ENCODE results near the gene ARL1. TPM values are rescaled to one million over a fixed set of nuclear protein-coding genes. Genes with fewer than 3 reads are reported as not detected.

ARL1 gene
- total RNA-seq, 1 donor from 2014 or later, result 59.2 TPM

GRCh38 chr12:101372431-101372830 is 35.1 kb downstream of the ARL1 start:
- H3K9me3 Mint-ChIP-seq (ENCODE audit: unreplicated experiment), result no peaks in the 10 kb centered on the region
- peaks cover 4% of the 10 kb centered on the region for H3K27me3 Mint-ChIP-seq (ENCODE audit: unreplicated experiment)
- no peaks in the 10 kb centered on the region for H3K4me1 Mint-ChIP-seq (ENCODE audit: unreplicated experiment)
- no peak overlapping the region for H3K4me3 Mint-ChIP-seq (ENCODE audit: unreplicated experiment)
- DNase-seq (ENCODE audit: low spot score), result no peak
- no peak overlapping the region for H3K27ac Mint-ChIP-seq (ENCODE audit: unreplicated experiment)
- H3K36me3 Mint-ChIP-seq (ENCODE audit: low read depth, unreplicated experiment), result peaks cover 25% of the 10 kb centered on the region
- TF ChIP-seq CTCF (IDR thresholded peaks at IDR 0.05; ENCODE audit: unreplicated experiment), result no peak

GRCh38 chr12:101368016-101368415 is 39.6 kb downstream of the ARL1 start:
- no peak overlapping the region for H3K27ac Mint-ChIP-seq (ENCODE audit: unreplicated experiment)
- H3K9me3 Mint-ChIP-seq (ENCODE audit: unreplicated experiment), result no peaks in the 10 kb centered on the region
- H3K27me3 Mint-ChIP-seq (ENCODE audit: unreplicated experiment), result peaks cover 5% of the 10 kb centered on the region
- H3K36me3 Mint-ChIP-seq (ENCODE audit: low read depth, unreplicated experiment), result peaks cover 37% of the 10 kb centered on the region
- TF ChIP-seq CTCF (IDR thresholded peaks at IDR 0.05; ENCODE audit: unreplicated experiment), result no peak
- H3K4me3 Mint-ChIP-seq (ENCODE audit: unreplicated experiment), result no peak overlapping the region
- DNase-seq (ENCODE audit: low spot score), result no peak
- no peaks in the 10 kb centered on the region for H3K4me1 Mint-ChIP-seq (ENCODE audit: unreplicated experiment)

- H3K4me3 Mint-ChIP-seq (ENCODE audit: unreplicated experiment), result no peak overlapping the region
- H3K4me1 Mint-ChIP-seq (ENCODE audit: unreplicated experiment), result no peaks in the 10 kb centered on the region
- DNase-seq (ENCODE audit: low spot score), result no peak
- peaks cover 21% of the 10 kb centered on the region for H3K36me3 Mint-ChIP-seq (ENCODE audit: low read depth, unreplicated experiment)
- H3K27me3 Mint-ChIP-seq (ENCODE audit: unreplicated experiment), result no peaks in the 10 kb centered on the region
- no peak for TF ChIP-seq CTCF (IDR thresholded peaks at IDR 0.05; ENCODE audit: unreplicated experiment)
- no peaks in the 10 kb centered on the region for H3K9me3 Mint-ChIP-seq (ENCODE audit: unreplicated experiment)
- no peak overlapping the region for H3K27ac Mint-ChIP-seq (ENCODE audit: unreplicated experiment)
Observed at GRCh38 chr12:101361455-101361854, 46.1 kb downstream of the ARL1 start.

GRCh38 chr12:101356794-101357193 is 50.8 kb downstream of the ARL1 start:
- no peak for DNase-seq (ENCODE audit: low spot score)
- Mint-ChIP-seq H3K9me3 (ENCODE audit: unreplicated experiment) (no peaks in the 10 kb centered on the region), H3K27me3 (ENCODE audit: unreplicated experiment) (no peaks in the 10 kb centered on the region), H3K4me3 (ENCODE audit: unreplicated experiment) (no peak overlapping the region), H3K36me3 (ENCODE audit: low read depth, unreplicated experiment) (peaks cover 12% of the 10 kb centered on the region), H3K27ac (ENCODE audit: unreplicated experiment) (no peak overlapping the region), H3K4me1 (ENCODE audit: unreplicated experiment) (no peaks in the 10 kb centered on the region)
- TF ChIP-seq CTCF (IDR thresholded peaks at IDR 0.05; ENCODE audit: unreplicated experiment), result no peak

- TF ChIP-seq CTCF (IDR thresholded peaks at IDR 0.05; ENCODE audit: unreplicated experiment), result no peak
- Mint-ChIP-seq H3K36me3 (ENCODE audit: low read depth, unreplicated experiment) (peaks cover 25% of the 10 kb centered on the region), H3K27ac (ENCODE audit: unreplicated experiment) (no peak overlapping the region)
Observed at GRCh38 chr12:101351682-101352081, 55.9 kb downstream of the ARL1 start.

More at GRCh38 chr12:101351682-101352081, 55.9 kb downstream of the ARL1 start:
- Mint-ChIP-seq H3K9me3 (ENCODE audit: unreplicated experiment) (no peaks in the 10 kb centered on the region), H3K4me3 (ENCODE audit: unreplicated experiment) (no peak overlapping the region), H3K4me1 (ENCODE audit: unreplicated experiment) (no peaks in the 10 kb centered on the region), H3K27me3 (ENCODE audit: unreplicated experiment) (no peaks in the 10 kb centered on the region)
- DNase-seq (ENCODE audit: low spot score), result no peak

All from endothelial cell (in vitro differentiated cells).